Measurements from ENCODE around the gene JUND. TPM values are rescaled to one million over a fixed set of nuclear protein-coding genes. Genes with fewer than 3 reads are reported as not detected.
A peak's percentile ranks its signal among the peaks of the same experiment; 100 is the strongest.

Gene JUND
- total RNA-seq (2021) (128 and 136 TPM in 2 replicates), Bru-seq, nascent RNA (percentile 89 among the genes with signal in this experiment), BruChase-seq, experiment 1, labeled RNA remaining after a 2-hour chase (percentile 98 among the genes with signal in this experiment), BruChase-seq, experiment 2, labeled RNA remaining after a 6-hour chase (percentile 96 among the genes with signal in this experiment)
- long read RNA-seq, transcript JUND-201 (1 exons, 1,863 nt) = major isoform, 454 of 455 reads
- long read RNA-seq, partial matches to known transcripts = 0 of 455 reads
- long read RNA-seq, other reads (novel, unspliced or antisense) = 0 of 455 reads

DNA sequence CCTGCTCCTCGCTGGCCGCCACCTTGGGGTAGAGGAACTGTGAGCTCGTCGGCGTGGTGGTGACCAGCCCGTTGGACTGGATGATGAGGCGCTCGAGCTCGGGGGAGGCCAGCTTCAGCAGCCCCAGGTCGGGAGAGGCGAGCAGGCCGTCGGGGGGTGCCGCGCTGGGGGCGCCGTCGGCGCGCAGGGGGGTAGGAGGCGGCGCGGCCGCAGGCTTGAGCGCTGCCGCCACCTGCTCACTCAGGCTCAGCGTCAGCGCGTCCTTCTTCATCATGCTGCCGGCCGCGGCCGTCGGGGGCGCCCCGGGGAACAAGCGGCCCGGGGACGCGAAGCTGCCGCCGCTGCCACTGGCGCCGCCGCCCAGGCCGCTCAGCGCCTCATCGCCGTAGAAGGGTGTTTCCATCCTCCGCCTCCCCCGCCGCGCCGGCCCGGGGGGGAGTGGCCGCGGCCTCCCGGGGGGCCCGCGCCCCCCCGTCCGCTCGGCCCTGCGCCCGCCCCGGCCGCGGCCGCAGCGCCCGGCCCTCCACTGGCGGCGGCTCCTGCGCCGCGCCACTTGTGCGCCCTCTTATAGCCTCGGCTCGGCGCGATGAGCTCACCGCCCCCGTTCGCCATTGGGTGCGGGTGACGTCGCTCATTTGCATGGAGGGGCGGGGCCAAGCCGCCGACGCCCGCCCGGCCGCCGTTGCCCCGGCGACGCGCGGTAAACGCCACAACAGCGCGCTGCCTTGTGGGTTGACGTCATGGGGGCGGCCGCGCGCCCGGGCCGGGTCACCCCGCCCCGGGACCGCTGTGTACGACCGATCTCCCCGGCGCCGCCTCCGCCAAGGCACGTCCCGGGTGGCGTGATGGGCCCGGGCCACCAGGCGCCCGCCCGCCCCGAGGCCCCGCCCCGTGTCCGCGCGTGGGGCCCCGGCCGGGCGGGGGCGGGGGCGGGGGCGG is at the start of gene JUND:
Gene JUND, minus strand, starts transcription at position 541 of the 939 bp plus-strand sequence. Its CDS starts 138 bp downstream, at position 403.
- H3K36me3 ChIP-seq (ENCODE audit: insufficient read depth, low read length, poor library complexity, severe bottlenecking) = peaks cover 18% of the 10 kb centered on the region
- CTCF ChIA-PET = interaction anchor here (0.5 to 2.0 kb wide), 3 partner anchors 24 to 47 kb away, joined by 3 to 9 read pairs (median 5); no protein-coding TSS in a partner anchor
- intact Hi-C loops (cut with micrococcal nuclease; ENCODE audit: unreplicated experiment) = loop anchor here (2.0 kb wide), 1 partner anchor 135 kb away; no protein-coding TSS in a partner anchor
- peaks cover 23% of the 10 kb centered on the region for H3K4me1 ChIP-seq (ENCODE audit: insufficient read depth, low read length, poor library complexity, severe bottlenecking)
- peak; percentile 98 for DNase-seq (ENCODE audit: low spot score)
- H3K4me3 ChIP-seq (ENCODE audit: low read depth, low read length, poor library complexity, severe bottlenecking) = peak within 1 kb of the TSS; percentile 86
- H3K27me3 ChIP-seq (replicated peaks; ENCODE audit: insufficient read depth, low read depth, low read length, poor library complexity) = no peaks in the 10 kb centered on the region
- no peaks in the 10 kb centered on the region for H3K9me3 ChIP-seq (ENCODE audit: low read depth, low read length, poor library complexity, severe bottlenecking)
- no TSS peak for BruUV-seq (replicated peaks)
- no peak for TF ChIP-seq EZH2 (IDR thresholded peaks at IDR 0.05; ENCODE audit: borderline replicate concordance, low read depth, low read length, poor library complexity, severe bottlenecking)
- TF ChIP-seq, protein P1, sequence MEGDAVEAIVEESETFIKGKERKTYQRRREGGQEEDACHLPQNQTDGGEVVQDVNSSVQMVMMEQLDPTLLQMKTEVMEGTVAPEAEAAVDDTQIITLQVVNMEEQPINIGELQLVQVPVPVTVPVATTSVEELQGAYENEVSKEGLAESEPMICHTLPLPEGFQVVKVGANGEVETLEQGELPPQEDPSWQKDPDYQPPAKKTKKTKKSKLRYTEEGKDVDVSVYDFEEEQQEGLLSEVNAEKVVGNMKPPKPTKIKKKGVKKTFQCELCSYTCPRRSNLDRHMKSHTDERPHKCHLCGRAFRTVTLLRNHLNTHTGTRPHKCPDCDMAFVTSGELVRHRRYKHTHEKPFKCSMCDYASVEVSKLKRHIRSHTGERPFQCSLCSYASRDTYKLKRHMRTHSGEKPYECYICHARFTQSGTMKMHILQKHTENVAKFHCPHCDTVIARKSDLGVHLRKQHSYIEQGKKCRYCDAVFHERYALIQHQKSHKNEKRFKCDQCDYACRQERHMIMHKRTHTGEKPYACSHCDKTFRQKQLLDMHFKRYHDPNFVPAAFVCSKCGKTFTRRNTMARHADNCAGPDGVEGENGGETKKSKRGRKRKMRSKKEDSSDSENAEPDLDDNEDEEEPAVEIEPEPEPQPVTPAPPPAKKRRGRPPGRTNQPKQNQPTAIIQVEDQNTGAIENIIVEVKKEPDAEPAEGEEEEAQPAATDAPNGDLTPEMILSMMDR (conservative IDR thresholded peaks at IDR 0.05; ENCODE audit: low read depth, low read length) = no peak
- H3K27ac ChIP-seq (ENCODE audit: low read depth, low read length, poor library complexity, severe bottlenecking) = peak within 1 kb of the TSS; percentile 100
- POLR2A ChIA-PET (ENCODE audit: low non-redundant PET) = interaction anchor here (0.6 to 3.1 kb wide), 17 partner anchors 11 to 491 kb away, joined by 3 to 88 read pairs (median 6); partner anchors contain the start of gene LSM4

DNA sequence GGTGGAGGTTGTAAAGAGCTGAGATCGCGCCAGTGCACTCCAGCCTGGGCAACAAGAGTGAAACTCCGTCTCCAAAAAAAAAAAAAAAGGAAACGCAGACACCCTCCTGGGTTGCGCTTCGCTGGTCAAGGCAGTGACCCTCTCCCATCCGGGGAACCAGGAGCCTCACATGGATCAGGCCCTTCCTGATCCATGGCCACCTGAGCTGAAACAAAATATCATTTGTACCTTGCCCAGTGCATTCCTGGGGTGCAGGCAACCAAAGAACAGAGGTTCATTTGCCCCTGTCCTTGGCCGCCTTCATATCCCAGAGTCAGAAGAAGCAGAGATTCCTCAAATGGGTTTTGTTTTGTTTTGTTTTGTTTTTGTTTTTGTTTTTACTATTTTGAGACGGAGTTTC is 49.4 kb upstream of the JUND start:
- no peak for DNase-seq (ENCODE audit: low spot score)
- no peak for TF ChIP-seq EZH2 (IDR thresholded peaks at IDR 0.05; ENCODE audit: borderline replicate concordance, low read depth, low read length, poor library complexity, severe bottlenecking)
- TF ChIP-seq, protein P1 (conservative IDR thresholded peaks at IDR 0.05; ENCODE audit: low read depth, low read length) = no peak
- POLR2A ChIA-PET (ENCODE audit: low non-redundant PET) = no interaction called here
- no TSS peak for BruUV-seq (replicated peaks)
- Histone ChIP-seq H3K27me3 (replicated peaks; ENCODE audit: insufficient read depth, low read depth, low read length, poor library complexity) (no peaks in the 10 kb centered on the region), H3K4me3 (ENCODE audit: low read depth, low read length, poor library complexity, severe bottlenecking) (no peak overlapping the region), H3K36me3 (ENCODE audit: insufficient read depth, low read length, poor library complexity, severe bottlenecking) (no peaks in the 10 kb centered on the region), H3K4me1 (ENCODE audit: insufficient read depth, low read length, poor library complexity, severe bottlenecking) (peaks cover 7% of the 10 kb centered on the region), H3K27ac (ENCODE audit: low read depth, low read length, poor library complexity, severe bottlenecking) (no peak overlapping the region), H3K9me3 (ENCODE audit: low read depth, low read length, poor library complexity, severe bottlenecking) (no peaks in the 10 kb centered on the region)
- intact Hi-C loops (cut with micrococcal nuclease; ENCODE audit: unreplicated experiment) = no loop called here
- CTCF ChIA-PET = no interaction called here

DNA sequence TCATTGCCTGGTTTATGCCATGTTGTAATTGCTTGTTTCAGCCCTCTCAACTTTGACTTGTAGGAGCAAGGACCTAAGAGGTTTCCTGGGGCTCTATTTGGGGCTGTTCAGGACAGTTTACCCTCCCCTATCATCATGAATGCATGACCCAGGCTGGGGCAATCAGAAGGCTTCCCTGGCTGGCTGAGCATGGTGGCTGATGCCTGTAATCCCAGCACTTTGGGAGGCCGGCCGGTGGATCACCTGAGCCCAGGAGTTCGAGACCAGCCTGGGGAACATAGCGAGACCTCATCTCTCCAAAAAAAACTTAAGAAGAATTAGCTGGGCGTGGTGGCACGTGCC is 47.6 kb upstream of the JUND start:
- Histone ChIP-seq H3K27ac (ENCODE audit: low read depth, low read length, poor library complexity, severe bottlenecking) (peak overlapping the region; percentile 35), H3K4me3 (ENCODE audit: low read depth, low read length, poor library complexity, severe bottlenecking) (peak overlapping the region; percentile 29), H3K4me1 (ENCODE audit: insufficient read depth, low read length, poor library complexity, severe bottlenecking) (peaks cover 10% of the 10 kb centered on the region), H3K36me3 (ENCODE audit: insufficient read depth, low read length, poor library complexity, severe bottlenecking) (no peaks in the 10 kb centered on the region), H3K9me3 (ENCODE audit: low read depth, low read length, poor library complexity, severe bottlenecking) (no peaks in the 10 kb centered on the region), H3K27me3 (replicated peaks; ENCODE audit: insufficient read depth, low read depth, low read length, poor library complexity) (no peaks in the 10 kb centered on the region)
- POLR2A ChIA-PET (ENCODE audit: low non-redundant PET) = interaction anchor here (0.5 to 1.0 kb wide), 4 partner anchors 48 to 303 kb away, joined by 3 to 9 read pairs (median 3); partner anchors contain the start of gene JUND
- TF ChIP-seq, protein P1 (conservative IDR thresholded peaks at IDR 0.05; ENCODE audit: low read depth, low read length) = no peak
- TF ChIP-seq EZH2 (IDR thresholded peaks at IDR 0.05; ENCODE audit: borderline replicate concordance, low read depth, low read length, poor library complexity, severe bottlenecking) = no peak
- intact Hi-C loops (cut with micrococcal nuclease; ENCODE audit: unreplicated experiment) = no loop called here
- BruUV-seq (replicated peaks) = no TSS peak
- CTCF ChIA-PET = interaction anchor here (0.6 to 2.8 kb wide), 10 partner anchors 16 to 216 kb away, joined by 3 to 44 read pairs (median 4); partner anchors contain the start of gene JUND
- no peak for DNase-seq (ENCODE audit: low spot score)

Measured in A673 (cell line).